MM.1S (cell line): Measurements from ENCODE around the gene KRTAP4-1.

Experiments used
- DNase-seq: peaks from one replicate; pipeline ENCODE4 v3.0.0-alpha.2; 2015
- H2AFZ ChIP-seq: fragments of 300-600 bp; sonication (generic); 2 replicates; pipeline ENCODE4 v1.6.0; 2016; ENCODE audit warnings: antibody characterized with exemption, low read length
- H3F3A ChIP-seq: fragments of 300-600 bp; sonication (generic); 2 replicates; pipeline ENCODE4 v1.6.1; 2016; ENCODE audit warnings: mild to moderate bottlenecking, antibody characterized with exemption, low read length, moderate library complexity, mixed read lengths; ENCODE audit not compliant: insufficient read depth
- H3K27ac ChIP-seq: fragments of 300-600 bp; sonication (generic); 2 replicates; pipeline ENCODE4 v1.5.1; 2016; ENCODE audit warnings: mild to moderate bottlenecking, low read length
- H3K27me3 ChIP-seq: fragments of 300-600 bp; sonication (generic); replicated peaks from 2 replicates; pipeline ENCODE4 v1.6.0; 2016; ENCODE audit warnings: low read length; ENCODE audit not compliant: insufficient read depth
- H3K36me3 ChIP-seq: fragments of 300-600 bp; sonication (generic); replicated peaks from 2 replicates; pipeline ENCODE4 v1.6.1; 2016; ENCODE audit warnings: mild to moderate bottlenecking, low read length, mixed read lengths; ENCODE audit not compliant: insufficient read depth
- H3K4me1 ChIP-seq: fragments of 300-600 bp; sonication (generic); 2 replicates; pipeline ENCODE4 v1.6.1; 2016; ENCODE audit warnings: low read length, mixed read lengths
- H3K4me2 ChIP-seq: fragments of 300-600 bp; sonication (generic); 2 replicates; pipeline ENCODE4 v1.6.0; 2016; ENCODE audit warnings: low read depth, low read length
- H3K4me3 ChIP-seq: fragments of 300-600 bp; sonication (generic); 2 replicates; pipeline ENCODE4 v1.5.1; 2016; ENCODE audit warnings: low read length, mixed read lengths
- H3K79me2 ChIP-seq: fragments of 300-600 bp; sonication (generic); 2 replicates; pipeline ENCODE4 v1.6.1; 2016; ENCODE audit warnings: mixed run types, low read length, mixed read lengths
- H3K9ac ChIP-seq: fragments of 300-600 bp; sonication (generic); 2 replicates; pipeline ENCODE4 v1.6.1; 2016; ENCODE audit warnings: low read length, mixed read lengths
- H3K9me2 ChIP-seq: fragments of 300-600 bp; sonication (generic); replicated peaks from 2 replicates; pipeline ENCODE4 v1.6.1; 2016; ENCODE audit warnings: mild to moderate bottlenecking, low read length, mixed read lengths; ENCODE audit not compliant: insufficient read depth
- H3K9me3 ChIP-seq: fragments of 300-600 bp; sonication (generic); replicated peaks from 2 replicates; pipeline ENCODE4 v1.6.1; 2016; ENCODE audit warnings: mild to moderate bottlenecking, low read length, mixed read lengths; ENCODE audit not compliant: insufficient read depth
- H4K20me1 ChIP-seq: fragments of 300-600 bp; sonication (generic); 2 replicates; pipeline ENCODE4 v1.6.1; 2016; ENCODE audit warnings: mild to moderate bottlenecking, low read length, moderate library complexity, mixed read lengths; ENCODE audit not compliant: insufficient read depth
- CTCF ChIP-seq: fragments of 300-600 bp; sonication (generic); IDR thresholded peaks from 2 replicates; pipeline ENCODE4 v1.5.1; 2016; ENCODE audit warnings: antibody characterized with exemption, low read length, mixed read lengths
- EZH2 ChIP-seq: fragments of 300-600 bp; sonication (generic); optimal IDR thresholded peaks from 2 replicates; pipeline ENCODE3; 2017; ENCODE audit warnings: low read depth, mild to moderate bottlenecking, antibody characterized with exemption, low read length, mixed read lengths
- EZH2phosphoT487 ChIP-seq: fragments of 300-600 bp; sonication (generic); IDR thresholded peaks from 2 replicates; pipeline ENCODE4 v1.6.1; 2018; ENCODE audit warnings: antibody characterized with exemption, low read length

KRTAP4-1 gene

GRCh38 chr17:41177727-41178271 lies 6.9 kb downstream of the KRTAP4-1 start, which contains the start of gene KRTAP4-2:
TSS of gene KRTAP4-2 (minus strand) at chr17:41178221. CDS start at chr17:41178164, 57 bp downstream.
- Histone ChIP-seq H3K9me3 (no peaks in the 10 kb centered on the region), H3K79me2 (no peaks in the 10 kb centered on the region), H4K20me1 (no peaks in the 10 kb centered on the region), H2AFZ (no peak within 1 kb of the TSS), H3K36me3 (no peaks in the 10 kb centered on the region), H3F3A (no peaks in the 10 kb centered on the region), H3K27ac (no peak within 1 kb of the TSS), H3K4me3 (no peak within 1 kb of the TSS), H3K9me2 (no peaks in the 10 kb centered on the region), H3K27me3 (no peaks in the 10 kb centered on the region), H3K4me2 (no peak within 1 kb of the TSS), H3K9ac (no peak within 1 kb of the TSS), H3K4me1 (peaks cover 16% of the 10 kb centered on the region; the same call in 1 of the 2 replicates)
- no peak for TF ChIP-seq CTCF
- no peak for TF ChIP-seq EZH2phosphoT487
- TF ChIP-seq EZH2: no peak
- DNase-seq: no peak

GRCh38 chr17:41176744-41177387 lies 7.8 kb downstream of the KRTAP4-1 start:
- Histone ChIP-seq H3K27me3 (no peaks in the 10 kb centered on the region), H3K4me3 (no peak overlapping the region), H3K9me2 (no peaks in the 10 kb centered on the region), H3K9me3 (no peaks in the 10 kb centered on the region), H3K79me2 (no peaks in the 10 kb centered on the region), H4K20me1 (no peaks in the 10 kb centered on the region), H3K4me2 (no peak overlapping the region), H3K9ac (no peak overlapping the region), H3F3A (no peaks in the 10 kb centered on the region), H3K4me1 (peaks cover 16% of the 10 kb centered on the region; the same call in 1 of the 2 replicates), H3K27ac (no peak overlapping the region), H3K36me3 (no peaks in the 10 kb centered on the region), H2AFZ (no peak overlapping the region)
- TF ChIP-seq CTCF: no peak
- TF ChIP-seq EZH2: no peak
- no peak for TF ChIP-seq EZH2phosphoT487
- peak; percentile 41 for DNase-seq

- peaks cover 9% of the 10 kb centered on the region; the same call in 1 of the 2 replicates for H3K4me1 ChIP-seq
- H4K20me1 ChIP-seq: no peaks in the 10 kb centered on the region
- no peak overlapping the region for H3K27ac ChIP-seq
- no peaks in the 10 kb centered on the region for H3K9me3 ChIP-seq
- H3K9ac ChIP-seq: no peak overlapping the region
- no peaks in the 10 kb centered on the region for H3K9me2 ChIP-seq
- no peaks in the 10 kb centered on the region for H3K36me3 ChIP-seq
- TF ChIP-seq EZH2: no peak
- TF ChIP-seq EZH2phosphoT487: no peak
- TF ChIP-seq CTCF: no peak
- H3K79me2 ChIP-seq: no peaks in the 10 kb centered on the region
- no peak overlapping the region for H2AFZ ChIP-seq
- no peak overlapping the region for H3K4me2 ChIP-seq
- H3K4me3 ChIP-seq: no peak overlapping the region
- H3F3A ChIP-seq: no peaks in the 10 kb centered on the region
- no peaks in the 10 kb centered on the region for H3K27me3 ChIP-seq
- DNase-seq: no peak
Measured at GRCh38 chr17:41171886-41172285, 12.8 kb downstream of the KRTAP4-1 start.
